Mucosa of rectum (tissue), 2 donors: Measurements from ENCODE around the gene SLFNL1.

ENCODE experiments used
- H3K27ac ChIP-seq, 2 donors: one replicate each; pipeline ENCODE4 v1.7.0; 2013; ENCODE audit warnings: inconsistent platforms in 2 of 2, low read depth in 2 of 2, low read length in 2 of 2
- H3K27me3 ChIP-seq, 2 donors: one replicate each; pipeline ENCODE4 v1.7.0; 2013; ENCODE audit warnings: low read length in 2 of 2; ENCODE audit not compliant: control insufficient read depth in 2 of 2, insufficient read depth in 2 of 2
- H3K36me3 ChIP-seq, 2 donors: one replicate each; pipeline ENCODE4 v1.7.0; 2013; ENCODE audit warnings: low read length in 2 of 2; ENCODE audit not compliant: control insufficient read depth in 2 of 2, insufficient read depth in 2 of 2
- H3K4me1 ChIP-seq, 2 donors: one replicate each; pipeline ENCODE4 v1.7.0; 2013; ENCODE audit warnings: low read length in 2 of 2, mild to moderate bottlenecking in 1 of 2; ENCODE audit not compliant: control insufficient read depth in 2 of 2, insufficient read depth in 2 of 2
- H3K4me3 ChIP-seq, 2 donors: one replicate each; pipeline ENCODE4 v1.7.0; 2013; ENCODE audit warnings: low read length in 2 of 2
- H3K9ac ChIP-seq, 2 donors: one replicate each; pipeline ENCODE4 v1.7.0; 2013; ENCODE audit warnings: low read length in 2 of 2, low read depth in 1 of 2, mild to moderate bottlenecking in 1 of 2
- H3K9me3 ChIP-seq, 2 donors: one replicate each; pipeline ENCODE4 v1.7.0; 2013; ENCODE audit warnings: low read length in 2 of 2; ENCODE audit not compliant: control insufficient read depth in 2 of 2
- donor health status: healthy.
- donor health status: Normal muscosa, but diverticular disease.

Gene SLFNL1

DNA sequence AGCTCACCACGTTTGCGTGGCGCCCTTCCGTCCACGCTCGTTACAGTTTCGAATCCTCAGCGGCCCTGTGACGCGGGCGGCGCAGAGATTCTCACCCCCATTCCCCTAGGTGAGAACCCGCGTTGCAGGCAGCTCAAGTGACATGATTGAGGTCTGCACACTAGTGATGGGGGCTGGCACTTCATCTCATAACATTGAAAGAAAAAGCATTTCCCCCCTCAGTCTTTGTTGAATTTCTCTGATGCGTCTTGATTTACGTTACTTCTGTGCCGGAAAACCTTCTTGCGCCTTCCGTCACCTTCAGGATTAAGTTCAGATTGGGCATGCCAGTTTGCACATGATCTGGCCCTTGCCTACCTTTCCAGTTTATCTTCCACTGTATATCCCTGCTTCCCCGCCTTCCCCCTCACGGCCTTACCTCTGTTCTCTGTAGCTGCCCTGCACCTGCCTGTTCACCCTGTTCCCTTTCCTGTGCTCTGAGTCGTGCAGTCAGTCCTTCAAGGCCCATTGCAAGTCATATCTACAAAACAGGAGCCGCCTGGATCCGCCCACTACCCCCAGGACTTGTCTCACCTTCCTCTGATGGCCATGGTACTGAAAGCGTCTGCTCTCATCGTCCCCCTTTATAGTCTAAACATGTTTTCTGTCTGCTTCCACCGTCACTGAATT, 40.9 kb downstream of the SLFNL1 start:
- H3K36me3 ChIP-seq = peaks cover 0 to 7% of the 10 kb centered on the region in 2 donors
- H3K4me3 ChIP-seq = peak overlapping the region; percentile 78 to 93
- H3K4me1 ChIP-seq = peaks cover 12 to 13% of the 10 kb centered on the region in 2 donors
- peak overlapping the region; percentile 56 to 61 for H3K9ac ChIP-seq
- peak overlapping the region; percentile 29 to 61 for H3K27ac ChIP-seq
- H3K27me3 ChIP-seq = no peaks in the 10 kb centered on the region
- no peaks in the 10 kb centered on the region for H3K9me3 ChIP-seq

DNA sequence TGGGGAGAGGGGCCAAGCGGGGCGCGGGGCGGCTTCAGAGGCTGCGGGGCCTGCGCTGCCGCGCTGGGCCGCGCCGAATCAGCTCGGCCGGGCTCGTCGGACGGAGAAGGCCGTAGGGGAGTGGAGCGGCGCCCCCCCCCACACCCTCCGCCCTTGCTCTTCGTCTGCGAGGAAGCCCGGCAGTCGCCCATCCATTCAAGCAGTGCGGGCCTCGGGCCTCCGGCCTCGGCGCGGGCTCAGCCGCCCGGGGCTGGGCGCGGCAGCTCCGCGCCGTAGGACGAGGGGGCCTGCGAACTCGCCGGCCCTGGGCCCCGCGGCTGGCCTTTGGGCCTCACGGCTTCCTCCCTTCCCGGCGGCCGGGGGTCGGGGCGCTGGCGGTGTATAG, 41.5 kb downstream of the SLFNL1 start:
- H3K9ac ChIP-seq = peak overlapping the region; percentile 56 to 61
- no peaks in the 10 kb centered on the region for H3K9me3 ChIP-seq
- peaks cover 0 to 2% of the 10 kb centered on the region in 2 donors for H3K36me3 ChIP-seq
- H3K4me3 ChIP-seq = peak overlapping the region; percentile 78 to 93
- H3K27ac ChIP-seq = peak overlapping the region; percentile 29 to 61
- H3K4me1 ChIP-seq = peaks cover 12 to 13% of the 10 kb centered on the region in 2 donors
- no peaks in the 10 kb centered on the region for H3K27me3 ChIP-seq

DNA sequence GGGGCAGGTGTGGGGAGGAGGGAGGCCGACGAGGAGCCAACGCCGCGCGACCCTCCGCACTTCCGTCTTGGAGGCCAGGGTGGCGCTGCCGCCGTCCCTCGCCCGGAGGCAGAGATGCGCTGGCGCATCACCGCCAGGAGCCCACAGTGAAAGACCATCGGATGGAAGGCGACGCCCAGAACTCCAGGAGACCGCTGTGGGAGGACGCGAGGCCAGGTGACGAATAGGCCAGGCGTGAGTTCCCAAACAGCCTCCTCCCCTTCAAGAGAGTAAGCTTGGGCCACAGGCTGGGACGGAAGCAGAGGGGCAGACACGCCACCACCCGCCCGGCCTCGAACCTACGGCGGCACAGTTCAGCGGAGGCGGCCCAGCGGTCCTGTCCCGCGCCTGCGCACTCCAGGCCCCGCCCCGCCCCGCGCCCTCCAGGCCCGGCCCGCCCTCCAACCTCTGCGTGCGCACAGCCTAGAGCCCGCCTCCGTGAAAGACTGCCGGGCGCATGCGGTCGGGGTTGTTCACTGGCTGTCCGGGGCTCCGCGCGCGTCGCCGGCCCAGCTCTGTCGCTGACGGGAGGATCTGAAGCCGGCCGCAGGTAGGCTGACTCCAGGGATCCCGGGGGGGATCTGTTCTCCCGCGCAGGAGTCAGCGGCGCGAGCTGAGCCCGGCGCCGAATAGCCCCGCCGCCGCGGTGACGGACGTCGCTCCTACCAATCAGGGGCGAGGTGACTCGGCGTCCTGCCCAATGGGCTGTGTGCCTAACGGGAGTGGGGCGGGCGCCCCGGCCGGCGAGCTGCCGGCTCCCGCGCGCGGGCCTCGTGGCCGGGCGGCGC, 42.1 kb downstream of the SLFNL1 start, which contains the start of gene CTPS1:
Gene CTPS1, plus strand, starts transcription at position 456 of the 827 bp plus-strand sequence. CDS start 3,595 bp downstream, outside the sequence.
- Histone ChIP-seq H3K36me3 (no peaks in the 10 kb centered on the region), H3K9ac (peak within 1 kb of the TSS; percentile 81 to 85)

DNA sequence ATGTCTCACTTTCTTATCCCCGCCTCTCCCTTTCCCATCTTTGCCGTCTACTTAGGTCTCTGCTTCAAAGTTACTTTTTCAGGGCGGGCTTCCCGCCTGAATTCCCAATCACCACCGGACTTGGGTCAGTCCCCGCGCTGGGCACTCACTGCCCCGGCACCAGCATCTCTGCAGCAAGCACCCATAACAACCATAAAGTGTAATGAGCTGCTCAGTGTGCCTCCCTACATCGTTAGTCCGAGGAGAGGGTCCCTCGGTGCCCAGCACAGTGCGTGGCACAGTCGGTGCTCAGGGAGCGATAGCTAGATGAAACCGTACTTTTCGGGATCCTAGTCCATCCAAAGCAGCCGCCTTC, 42.7 kb downstream of the SLFNL1 start:
- Histone ChIP-seq H3K4me3 (peak overlapping the region; percentile 78 to 93), H3K27me3 (no peaks in the 10 kb centered on the region), H3K9ac (peak overlapping the region; percentile 81 to 85), H3K36me3 (no peaks in the 10 kb centered on the region), H3K9me3 (no peaks in the 10 kb centered on the region), H3K4me1 (peaks cover 12 to 13% of the 10 kb centered on the region in 2 donors), H3K27ac (peak overlapping the region; percentile 83 to 91)

More for the DNA sequence above, 42.1 kb downstream of the SLFNL1 start, which contains the start of gene CTPS1:
- Histone ChIP-seq H3K4me3 (peak within 1 kb of the TSS; percentile 78 to 93), H3K27ac (peak within 1 kb of the TSS; percentile 83 to 91), H3K27me3 (no peaks in the 10 kb centered on the region), H3K4me1 (peaks cover 12 to 13% of the 10 kb centered on the region in 2 donors), H3K9me3 (no peaks in the 10 kb centered on the region)

DNA sequence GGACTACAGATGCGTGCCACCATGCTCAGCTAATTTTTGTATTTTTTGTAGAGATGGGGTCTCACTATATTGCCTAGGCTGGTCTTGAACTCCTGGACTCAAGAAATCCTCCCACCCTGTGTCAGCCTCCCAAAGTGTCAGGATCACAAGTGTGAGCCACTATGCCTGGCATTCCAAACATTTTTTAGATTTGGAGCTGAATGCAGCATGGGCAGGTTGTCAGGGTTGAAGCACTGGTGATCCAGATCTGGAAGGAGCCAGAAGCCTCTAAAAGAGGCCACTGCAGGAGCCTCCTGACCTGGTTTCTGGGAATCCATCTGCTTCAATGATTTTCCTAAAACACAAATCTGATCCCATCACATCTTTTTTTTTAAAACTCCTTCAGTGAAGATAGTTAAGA, 43.8 kb downstream of the SLFNL1 start:
- H3K36me3 ChIP-seq = no peaks in the 10 kb centered on the region
- H3K27me3 ChIP-seq = no peaks in the 10 kb centered on the region
- H3K27ac ChIP-seq = no peak overlapping the region
- H3K4me1 ChIP-seq = peaks cover 12 to 13% of the 10 kb centered on the region in 2 donors
- H3K4me3 ChIP-seq = no peak overlapping the region
- H3K9ac ChIP-seq = no peak overlapping the region
- no peaks in the 10 kb centered on the region for H3K9me3 ChIP-seq

DNA sequence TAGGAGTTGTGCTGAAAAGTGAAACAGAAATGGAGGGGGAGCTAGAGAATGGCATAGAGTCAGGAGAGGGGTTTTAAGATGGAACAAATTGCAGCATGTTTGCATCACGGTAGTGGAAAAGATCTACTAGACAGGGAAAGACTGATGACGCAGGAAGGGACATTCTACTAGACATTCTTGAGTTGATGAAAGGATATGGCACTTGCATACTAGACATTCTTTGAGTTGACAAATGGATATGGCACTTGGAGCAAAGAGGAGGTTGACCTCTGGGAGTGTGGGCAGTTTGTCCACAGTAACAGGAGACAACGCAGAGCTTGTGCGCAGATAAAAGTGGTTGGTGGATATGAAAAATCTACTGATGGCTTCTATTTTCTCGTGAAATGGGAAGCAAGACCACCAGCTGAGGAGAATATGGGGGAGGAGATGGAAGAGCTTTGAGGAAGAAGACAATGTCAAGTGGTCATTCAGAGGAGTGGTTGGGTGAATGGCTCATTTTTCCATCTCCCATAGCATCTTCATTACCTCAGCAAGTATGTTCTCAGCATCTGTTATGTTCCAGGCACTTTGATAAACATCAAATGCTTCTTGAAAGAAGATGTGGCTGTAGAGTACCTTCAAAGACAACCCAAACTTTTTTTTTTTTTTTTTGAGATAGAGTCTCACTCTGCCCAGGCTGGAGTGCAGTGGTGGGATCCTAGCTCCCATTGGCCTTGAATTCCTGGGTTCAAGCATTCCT, 44.4 kb downstream of the SLFNL1 start:
- no peak overlapping the region for H3K4me3 ChIP-seq
- H3K27me3 ChIP-seq = no peaks in the 10 kb centered on the region
- no peak overlapping the region for H3K27ac ChIP-seq
- H3K9me3 ChIP-seq = no peaks in the 10 kb centered on the region
- H3K4me1 ChIP-seq = peaks cover 12 to 13% of the 10 kb centered on the region in 2 donors
- no peaks in the 10 kb centered on the region for H3K36me3 ChIP-seq
- H3K9ac ChIP-seq = no peak overlapping the region

DNA sequence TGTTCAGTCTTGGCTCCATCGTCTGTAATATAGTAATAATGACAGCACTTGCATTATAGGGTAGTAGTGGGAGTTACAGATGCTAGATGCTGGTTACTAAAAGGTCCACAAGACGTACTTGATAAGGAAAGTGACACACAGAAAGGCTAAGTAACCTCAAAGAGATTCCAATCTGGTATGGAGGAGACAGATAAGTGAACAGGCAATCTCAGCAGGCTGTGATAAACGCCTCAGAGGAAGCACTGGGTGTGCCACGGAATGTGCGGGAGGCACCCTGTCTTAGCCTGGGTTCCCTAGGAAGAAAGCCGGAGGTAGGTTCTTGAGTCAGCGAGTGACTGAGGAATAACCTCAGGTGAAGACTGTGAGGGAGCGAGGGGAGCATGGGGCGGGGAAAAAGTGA, 46.6 kb downstream of the SLFNL1 start:
- Histone ChIP-seq H3K9me3 (no peaks in the 10 kb centered on the region), H3K36me3 (no peaks in the 10 kb centered on the region), H3K27me3 (no peaks in the 10 kb centered on the region), H3K27ac (no peak overlapping the region), H3K9ac (no peak overlapping the region), H3K4me1 (peaks cover 5% of the 10 kb centered on the region in 2 donors), H3K4me3 (no peak overlapping the region)

DNA sequence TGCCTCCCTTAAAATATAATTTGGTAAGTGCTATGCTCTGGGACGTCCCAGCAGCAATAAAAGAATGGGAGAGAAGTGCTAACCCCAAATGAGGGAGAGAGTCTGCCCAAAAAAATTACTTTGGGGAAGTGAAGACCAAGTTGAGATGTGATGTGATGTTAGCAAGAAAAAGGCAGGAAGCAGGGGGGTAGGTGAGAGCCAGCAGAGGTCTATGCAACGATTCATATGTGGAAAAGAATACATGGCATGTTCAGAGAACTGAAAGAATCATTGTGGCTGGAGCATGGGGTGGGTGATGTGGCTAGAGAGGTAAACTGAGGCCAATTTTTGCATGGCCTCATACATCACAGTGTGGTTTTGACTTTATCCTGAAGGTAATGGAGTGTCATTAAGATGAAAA, 47.6 kb downstream of the SLFNL1 start:
- Histone ChIP-seq H3K9me3 (no peaks in the 10 kb centered on the region), H3K4me1 (peaks cover under 1 to 1% of the 10 kb centered on the region in 2 donors), H3K27me3 (no peaks in the 10 kb centered on the region), H3K9ac (no peak overlapping the region), H3K4me3 (no peak overlapping the region), H3K36me3 (no peaks in the 10 kb centered on the region), H3K27ac (no peak overlapping the region)

DNA sequence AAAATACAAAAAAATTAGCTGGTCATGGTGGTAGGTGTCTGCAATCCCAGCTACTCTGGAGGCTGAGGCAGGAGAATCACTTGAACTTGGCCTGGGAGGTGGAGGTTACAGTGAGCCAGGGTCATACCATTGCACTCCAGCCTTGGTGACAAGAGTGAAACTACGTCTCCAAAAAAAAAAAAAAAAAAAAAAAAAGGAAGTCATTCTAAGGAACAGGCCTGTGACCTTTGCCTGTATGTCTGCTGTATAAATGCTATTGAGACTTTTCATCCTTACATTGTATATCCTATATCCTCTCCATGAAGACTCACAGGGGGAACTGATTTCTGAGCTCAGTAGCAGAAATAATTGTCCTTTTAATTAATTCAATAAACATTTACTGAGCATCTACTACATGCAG, 49.6 kb downstream of the SLFNL1 start:
- Histone ChIP-seq H3K27me3 (no peaks in the 10 kb centered on the region), H3K4me1 (no peaks in the 10 kb centered on the region), H3K4me3 (no peak overlapping the region), H3K9me3 (no peaks in the 10 kb centered on the region), H3K9ac (no peak overlapping the region), H3K27ac (no peak overlapping the region), H3K36me3 (no peaks in the 10 kb centered on the region)

DNA sequence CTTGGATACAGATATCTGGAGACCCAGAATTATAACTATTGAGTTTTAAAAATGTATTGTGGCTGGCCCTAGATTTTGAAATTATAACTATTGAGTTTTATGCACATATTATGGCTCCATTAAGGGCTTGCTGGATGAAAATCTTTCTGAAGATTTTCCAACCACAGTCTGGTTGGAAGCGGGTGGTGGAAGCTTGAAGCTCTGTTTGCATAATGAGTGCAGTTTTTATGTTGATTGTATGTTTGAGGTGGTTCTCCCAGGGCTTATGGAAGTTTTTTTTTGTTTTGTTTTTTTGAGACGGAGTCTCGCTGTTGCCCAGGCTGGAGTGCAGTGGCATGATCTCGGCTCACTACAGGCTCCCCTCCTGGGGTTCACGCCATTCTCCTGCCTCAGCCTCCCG, 52.1 kb downstream of the SLFNL1 start:
- no peaks in the 10 kb centered on the region for H3K9me3 ChIP-seq
- H3K4me1 ChIP-seq = no peaks in the 10 kb centered on the region
- peaks cover 0 to 2% of the 10 kb centered on the region in 2 donors for H3K27me3 ChIP-seq
- H3K4me3 ChIP-seq = no peak overlapping the region
- H3K36me3 ChIP-seq = no peaks in the 10 kb centered on the region
- no peak overlapping the region for H3K27ac ChIP-seq
- no peak overlapping the region for H3K9ac ChIP-seq
